NCI-H2081 treated with DMSO at 0.1 percent for 48 hours (cell line): ENCODE results near the gene NFKB2.

ENCODE experiments used
- DNase-seq: peaks from one replicate; lab custom pipeline; 2025; lab: John Stamatoyannopoulos, UW

The NFKB2 gene

GRCh38 chr10:102451105-102451969 is 55.8 kb downstream of the NFKB2 start, which contains the start of gene C10orf95:
Gene C10orf95, minus strand, starts transcription at chr10:102451543. Its CDS starts 450 bp downstream, at chr10:102451093.
- no peak for DNase-seq
